PC-3 (cell line): ENCODE measurements around the gene LRRC45. TPM values are rescaled to one million over a fixed set of nuclear protein-coding genes. Genes with fewer than 3 reads are reported as not detected.

Source experiments
- ATAC-seq: fragments of 200-7000 bp; cut with Tn5 transposase; 2 replicates; pipeline ENCODE4 v1.9.1; 2020; ENCODE audit warnings: mild to moderate bottlenecking, moderate library complexity
- BruUV-seq: library from RNA; stranded (reverse); fragments of 400-500 nt; replicated peaks from 2 replicates; lab custom pipeline; 2021; lab: Mats Ljungman, UMichigan
- CTCF ChIA-PET: fragments of 300-600 bp; sonication (Branson Sonifier 250); formaldehyde crosslinking; loops from one replicate; lab custom pipeline; 2022; ENCODE audit warnings: antibody characterized with exemption; lab: Charles Lee
- POLR2A ChIA-PET: fragments of 300-600 bp; sonication (Branson Sonifier 250); formaldehyde crosslinking; loops from one replicate; lab custom pipeline; 2022; ENCODE audit warnings: antibody characterized with exemption; ENCODE audit not compliant: unreplicated experiment; lab: Charles Lee
- DNase-seq: peaks from one replicate; pipeline ENCODE4 v3.0.0-alpha.2; 2015
- H2AFZ ChIP-seq: fragments of 300-600 bp; sonication (generic); 2 replicates; pipeline ENCODE4 v1.6.0; 2016; ENCODE audit warnings: antibody characterized with exemption, low read length
- H3F3A ChIP-seq: fragments of 300-600 bp; sonication (generic); one replicate; pipeline ENCODE4 v1.6.0; 2017; ENCODE audit warnings: antibody characterized with exemption, low read length, control low read depth, mild to moderate bottlenecking; ENCODE audit not compliant: unreplicated experiment
- H3K27ac ChIP-seq: fragments of 300-600 bp; sonication (generic); 2 replicates; pipeline ENCODE4 v1.5.1; 2016; ENCODE audit warnings: mild to moderate bottlenecking, low read length
- H3K27me3 ChIP-seq: fragments of 300-600 bp; sonication (generic); 2 replicates; pipeline ENCODE4 v1.6.1; 2016; ENCODE audit warnings: low read length, mixed read lengths
- H3K36me3 ChIP-seq: fragments of 300-600 bp; sonication (generic); 2 replicates; pipeline ENCODE4 v1.6.1; 2016; ENCODE audit warnings: low read depth, mixed run types, low read length, mixed read lengths
- H3K4me1 ChIP-seq: fragments of 300-600 bp; sonication (generic); 2 replicates; pipeline ENCODE4 v1.5.1; 2016; ENCODE audit warnings: low read length; ENCODE audit not compliant: insufficient read depth
- H3K4me2 ChIP-seq: fragments of 300-600 bp; sonication (generic); 2 replicates; pipeline ENCODE4 v1.6.0; 2016; ENCODE audit warnings: low read length
- H3K4me3 ChIP-seq: fragments of 300-600 bp; sonication (generic); 2 replicates; pipeline ENCODE4 v1.5.1; 2016; ENCODE audit warnings: mild to moderate bottlenecking, low read length, mixed read lengths
- H3K79me2 ChIP-seq: fragments of 300-600 bp; sonication (generic); 2 replicates; pipeline ENCODE4 v1.6.1; 2017; ENCODE audit warnings: low read length, mixed read lengths
- H3K9ac ChIP-seq: fragments of 300-600 bp; sonication (generic); 2 replicates; pipeline ENCODE4 v1.6.0; 2016; ENCODE audit warnings: mild to moderate bottlenecking, low read length
- H3K9me2 ChIP-seq: fragments of 300-600 bp; sonication (generic); replicated peaks from 2 replicates; pipeline ENCODE4 v1.6.1; 2016; ENCODE audit warnings: mixed run types, low read length, mixed read lengths
- H3K9me3 ChIP-seq: fragments of 300-600 bp; sonication (generic); 2 replicates; pipeline ENCODE4 v1.6.1; 2016; ENCODE audit warnings: low read length, mixed read lengths
- H4K20me1 ChIP-seq: fragments of 300-600 bp; sonication (generic); 2 replicates; pipeline ENCODE4 v1.6.1; 2016; ENCODE audit warnings: low read length, mixed read lengths
- CTCF ChIP-seq: fragments of 300-600 bp; sonication (generic); conservative IDR thresholded peaks from 2 replicates; pipeline ENCODE4 v1.5.1; 2017; ENCODE audit warnings: antibody characterized with exemption, low read depth, mild to moderate bottlenecking, low read length
- EZH2 ChIP-seq: fragments of 300-600 bp; sonication (generic); IDR thresholded peaks from one replicate; pipeline ENCODE4 v1.6.1; 2017; ENCODE audit warnings: antibody characterized with exemption, mild to moderate bottlenecking, low read length; ENCODE audit not compliant: unreplicated experiment
- EZH2phosphoT487 ChIP-seq: fragments of 300-600 bp; sonication (generic); IDR thresholded peaks from 2 replicates; pipeline ENCODE4 v1.6.1; 2018; ENCODE audit warnings: mild to moderate bottlenecking, antibody characterized with exemption, low read length, borderline replicate concordance
- intact Hi-C: fragments of 100-400 bp; cut with micrococcal nuclease; formaldehyde crosslinking; loops from 2 replicates; pipeline ENCODE4 v1.9.0; 2023
- total RNA-seq: library from RNA; depleted of rRNA; stranded (reverse); fragments of >200 nt; gene quantifications from 2 replicates; pipeline ENCODE4 v1.2.3, GENCODE V29; 2014

Gene LRRC45
- total RNA-seq, 1 experiment from 2014 or later, result 71.5 TPM

GRCh38 chr17:81992306-81993102 lies 30.6 kb upstream of the LRRC45 start:
- Histone ChIP-seq H3F3A (no peaks in the 10 kb centered on the region), H3K79me2 (no peaks in the 10 kb centered on the region), H3K4me1 (peaks cover 16% of the 10 kb centered on the region), H4K20me1 (no peaks in the 10 kb centered on the region), H3K9me2 (no peaks in the 10 kb centered on the region), H3K9ac (no peak overlapping the region), H3K27ac (peak overlapping the region; percentile 14; the same call in 1 of the 2 replicates), H3K27me3 (no peaks in the 10 kb centered on the region), H3K4me3 (peak overlapping the region; percentile 9; the same call in 1 of the 2 replicates), H2AFZ (no peak overlapping the region), H3K36me3 (no peaks in the 10 kb centered on the region), H3K4me2 (peak overlapping the region; percentile 66), H3K9me3 (no peaks in the 10 kb centered on the region)
- no TSS peak for BruUV-seq
- no peak for DNase-seq
- ChIA-PET CTCF (interaction anchor here (0.7 to 1.3 kb wide), 2 partner anchors 30 to 33 kb away, joined by 3 to 6 read pairs; partner anchors contain the start of gene CENPX), POLR2A (interaction anchor here (0.6 kb wide), 1 partner anchor 118 kb away, joined by 8 read pairs; no protein-coding TSS in a partner anchor)
- TF ChIP-seq EZH2phosphoT487, result no peak
- no peak for TF ChIP-seq CTCF
- no peak for TF ChIP-seq EZH2
- intact Hi-C loops, result no loop called here
- ATAC-seq, result no peak

- no TSS peak for BruUV-seq
- intact Hi-C loops, result no loop called here
- Histone ChIP-seq H3K4me2 (no peak overlapping the region), H4K20me1 (no peaks in the 10 kb centered on the region), H3K4me1 (peaks cover 16% of the 10 kb centered on the region), H3K4me3 (no peak overlapping the region), H3F3A (no peaks in the 10 kb centered on the region), H2AFZ (no peak overlapping the region), H3K36me3 (no peaks in the 10 kb centered on the region), H3K9ac (no peak overlapping the region), H3K9me2 (no peaks in the 10 kb centered on the region), H3K9me3 (no peaks in the 10 kb centered on the region), H3K27ac (no peak overlapping the region), H3K27me3 (no peaks in the 10 kb centered on the region), H3K79me2 (no peaks in the 10 kb centered on the region)
- POLR2A ChIA-PET, result no interaction called here
- TF ChIP-seq CTCF, result no peak
- TF ChIP-seq EZH2, result no peak
- no peak for TF ChIP-seq EZH2phosphoT487
- ATAC-seq, result no peak
- CTCF ChIA-PET, result no interaction called here
- DNase-seq, result no peak
Measured at GRCh38 chr17:81993729-81994592, 29.1 kb upstream of the LRRC45 start.
